RPMI8226 (cell line): ENCODE measurements around the gene RNF207.
A peak's percentile ranks its signal among the peaks of the same experiment; 100 is the strongest.
"Not testable (repeated sequence)": the region's sequence is repeated elsewhere in the genome, so short reads cannot be mapped to it uniquely, and the experiment has no call there.

Experiments used
- DNase-seq: peaks from one replicate; pipeline ENCODE4 v3.0.0-alpha.2; 2015

The RNF207 gene

GRCh38 chr1:6206520-6206855 is 569 bp downstream of the RNF207 start:
- no peak for DNase-seq

GRCh38 chr1:6207075-6207885 is 1.4 kb downstream of the RNF207 start:
- DNase-seq: no peak

- DNase-seq: no peak
These were observed 2.0 kb downstream of the RNF207 start for GRCh38 chr1:6207921-6208320.

- peak; percentile 89 for DNase-seq
These were observed 3.1 kb downstream of the RNF207 start for GRCh38 chr1:6208723-6209660.

- DNase-seq: peak; percentile 78
These were observed 4.0 kb downstream of the RNF207 start for GRCh38 chr1:6209661-6210580.

- DNase-seq: no peak
These were observed 4.9 kb downstream of the RNF207 start for GRCh38 chr1:6210591-6211355.

- DNase-seq: no peak
These were observed 5.8 kb downstream of the RNF207 start for GRCh38 chr1:6211731-6212130.

- no peak for DNase-seq
These were observed 6.5 kb downstream of the RNF207 start for GRCh38 chr1:6212193-6212959.

GRCh38 chr1:6218375-6219164 is 12.7 kb downstream of the RNF207 start:
- peak; percentile 42 for DNase-seq

- not testable (repeated sequence) for DNase-seq
These were observed 13.7 kb downstream of the RNF207 start for GRCh38 chr1:6219641-6220040.

- no peak for DNase-seq
These were observed 14.3 kb downstream of the RNF207 start for GRCh38 chr1:6220236-6220635.

- DNase-seq: no peak
These were observed 15.4 kb downstream of the RNF207 start for GRCh38 chr1:6221210-6221784.

- no peak for DNase-seq
These were observed 16.7 kb downstream of the RNF207 start for GRCh38 chr1:6222636-6223035.

GRCh38 chr1:6223617-6224016 is 17.7 kb downstream of the RNF207 start:
- no peak for DNase-seq

GRCh38 chr1:6224718-6225117 is 18.8 kb downstream of the RNF207 start:
- DNase-seq: no peak

GRCh38 chr1:6225651-6226050 is 19.7 kb downstream of the RNF207 start:
- no peak for DNase-seq

GRCh38 chr1:6233376-6233775 is 27.5 kb downstream of the RNF207 start:
- DNase-seq: no peak

- no peak for DNase-seq
These were observed 28.8 kb downstream of the RNF207 start for GRCh38 chr1:6234502-6235295.

- DNase-seq: peak; percentile 60
These were observed 29.4 kb downstream of the RNF207 start for GRCh38 chr1:6235296-6235677.
